ENCODE measurements around the gene HOXB3.

Gene HOXB3

DNA sequence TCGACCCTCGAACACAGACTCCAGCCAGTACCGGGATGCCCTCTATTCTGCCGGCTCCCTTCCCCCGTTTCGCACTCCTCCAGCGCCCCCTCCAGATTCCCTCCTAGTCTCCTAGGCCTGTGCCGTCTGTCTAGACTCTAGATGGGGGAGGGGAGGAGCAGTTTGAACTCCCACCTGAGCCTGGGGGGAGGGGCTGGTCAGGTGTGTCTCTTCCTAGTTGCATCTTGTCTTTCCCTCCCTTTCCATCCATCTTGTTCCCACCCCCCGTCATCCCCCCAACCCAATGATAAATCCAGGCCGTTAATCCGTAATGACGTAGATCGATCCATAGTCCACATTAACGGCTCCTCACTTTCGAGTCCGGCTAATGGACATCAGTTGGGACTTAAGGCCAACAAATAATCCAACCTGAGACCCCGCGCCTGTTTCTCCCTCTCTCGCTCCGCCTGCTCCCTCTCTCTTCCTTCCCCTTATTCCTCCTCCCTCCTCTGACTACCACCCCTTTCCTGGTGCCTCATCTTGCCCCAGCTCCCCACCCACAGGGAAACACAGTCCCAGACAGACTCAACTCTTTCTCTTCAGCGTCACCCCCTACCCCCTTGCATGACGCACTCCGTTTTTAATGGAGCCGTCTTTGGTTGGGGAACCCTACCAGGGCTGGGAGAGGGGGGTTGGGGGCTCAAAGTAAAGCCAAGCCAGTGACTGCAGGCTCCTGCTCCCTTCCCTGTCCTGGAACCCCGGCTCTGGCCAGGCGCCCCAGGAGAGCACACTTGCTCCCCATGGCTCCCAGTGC, 6.9 kb upstream of the HOXB3 start:
- DNase-seq: no peak

DNA sequence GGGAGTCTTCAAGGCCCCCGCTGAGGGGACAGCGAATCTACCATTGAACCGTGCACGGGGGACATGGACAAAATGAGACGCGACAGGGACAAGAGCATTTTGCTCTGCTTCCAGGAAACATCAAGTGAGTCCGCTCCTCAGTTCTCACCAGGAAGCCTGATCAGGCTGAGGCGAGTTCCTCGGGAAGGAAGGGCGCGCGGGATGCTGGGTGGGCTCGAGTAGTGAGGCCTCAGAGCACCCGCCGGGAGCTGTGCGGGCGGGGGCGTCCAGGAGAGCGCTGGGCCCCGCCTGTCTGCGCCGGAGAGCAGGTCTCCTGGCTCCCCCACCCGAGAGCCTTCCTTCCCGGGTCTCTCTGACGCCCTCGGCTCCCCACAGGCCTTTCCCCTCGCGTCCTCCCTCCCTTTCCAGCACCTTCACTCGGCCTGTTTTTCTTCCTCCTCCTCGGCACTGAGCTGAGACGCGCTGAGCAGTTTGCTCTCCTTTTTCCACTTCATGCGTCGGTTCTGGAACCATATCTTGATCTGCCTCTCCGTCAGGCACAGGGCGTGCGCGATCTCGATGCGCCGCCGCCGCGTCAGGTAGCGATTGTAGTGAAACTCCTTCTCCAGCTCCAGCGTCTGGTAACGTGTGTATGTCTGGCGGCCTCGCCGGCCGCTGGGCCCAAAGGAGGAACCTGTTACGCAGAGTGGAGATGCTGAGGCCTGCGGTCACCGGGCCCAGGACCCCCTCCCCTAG, 6.1 kb upstream of the HOXB3 start:
- DNase-seq: no peak

DNA sequence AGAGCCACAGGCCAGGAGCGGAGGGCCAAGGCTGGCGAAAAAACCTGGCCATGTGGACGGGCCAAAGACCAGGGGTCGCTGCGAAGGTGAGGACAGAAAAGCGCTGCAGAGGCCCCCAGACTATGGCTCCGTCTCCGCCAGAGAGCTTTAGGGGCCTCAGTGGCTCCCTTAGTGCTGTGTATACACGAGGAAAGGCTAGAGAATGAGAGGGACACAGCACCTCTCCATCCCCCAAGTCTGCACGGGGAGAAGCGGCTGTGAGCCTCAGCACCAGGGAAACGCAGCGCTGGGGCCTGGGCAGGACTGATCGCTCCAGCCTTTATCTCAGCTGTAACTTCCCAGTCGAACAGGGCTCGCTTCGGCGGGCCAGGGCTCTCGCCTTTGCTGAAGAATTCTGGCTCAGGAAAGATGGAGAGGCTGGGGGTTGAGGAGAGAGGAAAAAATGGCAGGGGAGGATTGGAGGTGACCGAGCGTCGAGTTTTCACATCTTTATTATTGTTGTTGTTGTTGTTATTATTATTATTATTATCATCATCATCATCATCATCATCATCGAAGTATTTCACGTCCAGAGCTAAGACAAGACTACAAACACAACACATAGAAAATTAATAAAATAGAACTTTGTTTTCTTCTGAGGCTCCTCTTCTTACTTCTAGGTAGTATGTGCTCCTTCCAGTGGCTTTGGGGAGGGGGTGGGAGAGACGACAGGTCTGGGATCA, 5.4 kb upstream of the HOXB3 start:
- no peak for DNase-seq

DNA sequence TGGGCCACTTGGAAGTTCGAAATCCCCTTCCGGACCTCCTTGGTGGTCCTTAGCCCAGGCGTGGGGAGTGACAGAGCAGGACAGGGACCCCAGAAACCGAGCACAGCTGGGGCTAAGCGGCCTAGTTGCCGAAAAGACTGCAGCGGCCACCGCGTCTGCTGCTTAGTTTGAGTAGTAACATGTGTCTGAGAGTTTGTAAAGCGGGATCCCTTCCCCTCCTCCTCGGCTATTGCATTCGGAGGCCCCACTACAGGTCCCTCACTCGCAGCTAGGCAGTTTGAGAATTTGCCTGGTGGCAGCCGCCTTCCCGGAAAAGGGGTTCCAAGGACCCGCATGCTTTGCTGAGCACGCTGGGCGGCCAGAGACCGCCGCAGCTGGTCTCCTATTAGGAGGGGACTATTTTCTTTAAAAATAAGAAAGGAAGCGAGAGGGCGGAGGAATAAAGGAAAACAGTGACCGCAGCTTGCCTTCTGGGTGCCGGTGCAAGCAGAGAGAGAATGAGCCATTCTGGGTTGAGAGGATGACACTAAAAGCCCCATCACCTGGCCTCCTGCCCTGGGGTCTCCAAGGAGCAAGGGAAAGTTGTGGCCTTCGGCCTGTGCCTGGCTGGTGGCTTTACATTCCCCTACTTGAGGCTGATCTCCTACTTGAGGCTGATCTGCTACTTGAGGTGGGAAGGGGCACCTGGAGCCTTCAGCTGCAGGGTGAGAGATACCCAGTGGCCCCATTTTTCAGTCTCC, 4.7 kb upstream of the HOXB3 start:
- no peak for DNase-seq

DNA sequence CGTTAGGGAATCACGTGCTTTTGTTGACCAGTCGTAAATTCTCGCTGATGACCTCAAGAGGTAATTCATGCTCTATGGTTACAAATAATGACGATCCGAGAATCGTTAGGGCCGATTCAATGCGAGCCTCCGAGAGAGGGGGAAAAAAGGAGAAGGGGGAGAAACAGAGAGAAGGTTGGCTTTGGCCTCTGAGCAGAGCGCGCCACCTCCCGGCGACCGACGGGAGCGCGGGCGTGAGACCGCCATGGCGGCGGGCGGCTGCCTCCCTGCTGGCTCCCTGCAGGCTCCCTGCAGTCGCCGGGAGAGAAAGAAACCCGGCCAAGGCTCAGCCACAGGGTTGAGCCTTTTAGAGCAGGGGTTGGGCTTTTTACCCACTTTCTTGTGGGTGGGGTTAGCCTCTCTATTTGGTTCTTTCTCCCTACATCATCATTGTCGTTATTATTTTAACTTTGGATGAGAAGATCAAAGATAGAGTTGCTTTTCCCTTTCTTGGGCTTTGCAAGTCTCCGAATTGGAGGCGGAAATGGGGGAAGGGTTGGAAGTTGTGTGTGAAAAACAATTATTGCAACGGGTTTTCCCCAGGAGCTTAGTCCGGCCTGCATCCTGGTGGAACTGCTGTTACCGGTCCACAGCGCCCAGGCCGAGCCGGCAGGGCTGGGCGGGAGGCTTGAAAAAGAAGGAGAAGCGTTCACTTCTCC, 3.9 kb upstream of the HOXB3 start:
- peak; percentile 76 for DNase-seq

DNA sequence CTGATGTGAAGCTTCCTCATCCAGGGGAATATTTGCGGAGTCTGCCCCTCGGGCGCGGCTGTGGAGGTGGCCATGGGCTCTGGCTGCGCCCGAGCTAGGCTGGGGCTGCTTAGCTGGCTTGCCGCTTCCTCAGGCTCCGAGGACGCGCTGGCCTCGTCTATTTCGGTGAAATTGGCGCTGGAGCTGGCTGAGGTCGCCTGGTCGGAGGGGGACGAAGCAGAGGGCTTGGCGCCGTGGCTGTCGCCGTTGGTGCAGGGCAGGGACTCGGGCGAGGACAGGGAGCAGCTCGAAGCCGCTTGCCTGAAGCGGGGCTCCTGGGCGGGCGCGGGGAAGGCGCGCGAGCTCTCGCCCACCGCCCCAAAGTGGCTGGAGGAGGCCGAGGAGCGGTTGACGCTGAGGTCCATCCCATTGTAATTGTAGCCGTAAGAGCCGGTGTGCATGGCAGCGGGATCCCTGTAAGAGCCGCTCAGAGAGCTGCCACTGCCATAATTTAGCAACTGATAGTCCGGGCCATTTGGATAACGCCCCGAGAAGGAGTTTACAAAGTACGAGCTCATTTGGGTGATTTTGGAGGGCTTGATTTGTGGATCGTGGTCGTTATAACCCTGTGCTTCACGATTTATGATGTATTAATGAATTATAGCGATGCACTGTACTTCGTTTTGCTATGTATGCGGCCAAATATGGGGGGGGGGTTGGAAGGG, 3.2 kb upstream of the HOXB3 start, which contains the start of gene HOXB5:
Gene HOXB5, minus strand, starts transcription at position 654 of the 704 bp plus-strand sequence. Its CDS starts 97 bp downstream, at position 557.
- no peak for DNase-seq

DNA sequence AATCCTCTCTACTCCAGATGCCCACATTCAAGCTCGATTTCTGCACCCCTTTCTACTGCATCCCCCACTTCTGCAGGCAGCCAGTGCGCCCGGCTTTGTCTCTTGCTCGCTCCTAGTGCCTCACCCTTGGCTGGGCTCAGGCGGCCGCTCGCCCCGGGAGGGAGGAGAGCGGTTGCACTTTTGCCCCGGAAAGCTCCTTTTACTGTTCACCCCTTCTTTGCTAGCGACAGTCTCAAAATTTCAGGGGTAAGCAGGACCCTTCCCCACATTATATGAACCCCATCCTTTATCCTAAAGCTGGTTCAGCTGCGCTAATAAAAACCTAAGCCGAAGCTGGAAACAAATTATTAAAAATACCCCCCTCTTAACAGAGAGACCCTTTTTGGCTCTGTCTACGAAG, 2.5 kb upstream of the HOXB3 start:
- DNase-seq: no peak

DNA sequence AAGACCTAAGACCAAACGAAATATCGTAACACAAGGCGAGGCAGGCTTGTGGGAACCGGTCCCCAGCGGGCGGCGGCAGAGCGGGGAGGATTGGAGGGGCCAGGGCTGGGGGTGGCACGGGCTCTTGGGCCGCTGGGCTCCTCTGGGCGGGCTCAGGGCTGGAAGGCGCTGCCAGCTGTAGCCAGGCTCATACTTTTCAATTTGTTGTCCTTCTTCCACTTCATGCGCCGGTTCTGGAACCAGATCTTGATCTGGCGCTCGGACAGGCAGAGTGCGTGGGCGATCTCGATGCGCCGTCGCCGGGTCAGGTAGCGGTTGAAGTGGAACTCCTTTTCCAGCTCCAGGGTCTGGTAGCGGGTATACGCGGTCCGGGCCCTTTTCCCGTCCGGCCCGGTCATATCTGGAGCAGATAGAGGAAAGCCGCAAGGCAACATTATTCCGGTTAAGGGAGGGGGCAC, 2.0 kb upstream of the HOXB3 start:
- no peak for DNase-seq

DNA sequence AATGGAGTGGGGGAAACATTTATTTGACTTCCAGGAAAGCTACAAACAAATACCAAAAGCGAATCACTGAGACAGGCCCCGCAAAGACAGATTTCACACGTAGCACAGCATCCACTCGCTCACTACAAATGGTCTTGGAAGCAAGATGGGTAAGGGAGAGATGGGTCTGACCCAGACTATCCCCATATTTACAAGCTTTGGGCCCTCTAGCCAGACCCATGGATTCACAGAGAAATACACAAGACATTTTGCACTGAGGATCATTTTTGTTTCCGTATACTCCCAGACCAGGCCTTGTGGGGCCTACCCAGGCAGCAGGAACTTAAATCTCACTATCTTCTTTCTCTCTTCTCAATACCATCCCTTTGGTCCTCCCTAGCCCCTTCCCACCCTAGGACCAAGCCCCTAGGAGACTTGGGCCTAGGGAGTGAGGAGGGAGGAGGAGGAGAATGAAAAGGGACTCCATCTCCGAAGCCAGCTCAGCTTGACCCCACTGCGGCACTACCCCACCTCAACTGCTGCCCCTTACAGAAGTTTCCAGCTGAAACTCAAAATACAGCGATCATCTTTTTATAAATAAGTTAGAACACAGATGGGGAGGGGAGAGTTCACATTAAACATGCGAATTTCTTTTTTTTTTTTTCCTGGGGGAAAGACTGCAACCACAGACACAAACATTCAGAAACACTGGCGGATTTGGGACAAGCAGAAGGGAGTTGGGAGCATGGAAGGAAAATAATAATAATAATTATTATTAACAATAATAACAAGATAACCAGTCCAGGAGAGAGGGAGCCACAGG, 1.4 kb upstream of the HOXB3 start:
- no peak for DNase-seq

DNA sequence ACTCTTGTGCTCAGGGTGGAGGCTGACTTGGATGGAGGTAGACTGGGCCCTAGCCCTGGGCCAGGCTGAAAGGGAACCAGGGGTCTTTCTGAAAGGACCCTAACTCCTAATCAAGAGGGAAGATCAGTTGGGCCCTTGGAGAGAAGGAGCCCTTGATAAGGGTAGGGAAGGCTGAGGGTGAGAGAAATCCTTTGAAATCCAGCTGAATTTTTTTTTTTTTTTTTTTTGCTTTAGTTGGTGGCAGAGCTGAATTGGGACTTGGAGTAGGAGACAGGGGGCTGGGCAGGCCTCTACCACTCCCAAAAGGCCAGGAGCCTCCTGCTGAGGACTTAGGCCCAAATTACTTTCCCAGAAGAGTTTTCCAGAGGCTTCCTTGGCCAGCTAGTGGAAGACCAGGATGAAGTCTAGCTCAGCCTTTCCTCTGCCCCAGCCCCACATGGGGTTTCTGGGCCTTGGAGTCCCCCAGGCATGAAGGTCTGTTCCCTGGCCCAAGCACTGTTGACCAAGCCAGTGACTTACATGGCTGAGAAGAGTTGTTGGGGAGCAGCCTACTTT, 643 bp upstream of the HOXB3 start:
- DNase-seq: no peak

DNA sequence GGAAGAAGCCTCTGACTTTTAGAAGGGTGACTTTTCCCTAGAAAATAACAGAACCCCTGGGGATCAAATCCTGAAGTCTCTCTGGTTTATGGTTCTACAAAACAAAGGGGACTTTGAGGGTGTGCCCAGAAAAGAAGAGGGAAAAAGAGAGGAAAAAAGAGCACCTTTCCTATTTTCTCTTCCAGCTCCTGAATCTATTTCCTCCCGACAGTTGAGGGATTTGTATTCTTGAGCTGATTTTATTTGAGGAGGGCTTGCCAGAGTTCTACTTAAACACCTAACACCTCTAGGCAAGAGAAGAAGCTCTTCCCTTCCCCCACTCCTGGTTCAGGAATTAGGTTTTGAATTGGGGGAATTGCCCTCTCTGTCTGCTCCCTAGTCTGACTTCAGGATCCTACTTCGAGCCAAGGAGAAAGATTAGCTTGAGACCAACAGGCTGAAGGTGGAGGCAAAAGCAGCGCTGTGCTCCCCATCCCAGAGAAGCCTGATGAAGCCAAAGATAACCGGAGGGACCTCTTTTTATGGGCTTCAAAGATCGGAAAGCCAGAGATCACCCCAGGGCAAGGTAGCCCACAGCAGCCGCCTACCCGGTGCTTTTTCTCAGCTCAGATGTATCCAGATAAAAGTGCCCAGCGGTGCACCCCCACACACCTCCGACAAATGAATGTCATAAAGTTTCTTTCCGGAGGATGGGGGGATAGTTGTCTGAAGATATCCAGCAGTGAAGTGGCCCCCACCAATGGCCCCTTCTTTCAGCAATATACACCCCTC, 796 bp downstream of the HOXB3 start:
- no peak for DNase-seq

DNA sequence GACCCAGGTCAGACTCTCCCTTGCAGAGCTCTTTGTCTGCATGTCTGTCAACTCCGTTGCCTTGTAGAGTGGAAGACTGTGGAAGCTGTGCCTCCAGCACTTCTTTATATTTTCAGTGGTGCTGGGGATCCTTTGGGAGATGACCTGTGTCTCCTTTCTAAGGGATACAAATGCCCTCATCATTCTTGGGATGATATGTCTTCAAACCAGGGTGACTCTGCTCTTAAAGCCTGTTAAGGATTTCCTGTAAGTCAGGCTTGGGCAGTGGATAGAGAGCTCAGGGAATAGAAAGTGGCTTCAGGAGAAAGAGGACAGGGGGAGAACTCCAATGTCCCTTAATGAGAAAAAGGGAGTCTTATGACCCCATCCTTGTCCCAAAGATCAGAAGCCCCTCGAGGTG, 1.5 kb downstream of the HOXB3 start:
- DNase-seq: no peak

DNA sequence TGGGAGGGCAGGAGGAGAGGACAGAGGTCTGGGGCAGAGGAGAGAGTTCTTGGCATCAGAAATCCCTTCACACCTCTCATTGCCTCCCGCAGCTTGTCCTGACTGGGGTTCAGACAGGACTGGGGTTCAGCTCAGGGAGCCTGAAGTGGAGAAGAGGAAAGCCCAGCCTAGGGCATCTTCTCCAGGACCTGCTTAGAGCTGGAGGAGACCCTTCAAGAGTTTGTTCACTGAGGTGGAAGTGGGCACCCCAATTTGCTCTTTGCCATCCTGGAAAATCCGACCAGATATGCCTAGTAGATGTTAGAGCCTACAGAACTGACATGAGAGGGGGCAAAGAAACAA, 2.0 kb downstream of the HOXB3 start:
- no peak for DNase-seq

DNA sequence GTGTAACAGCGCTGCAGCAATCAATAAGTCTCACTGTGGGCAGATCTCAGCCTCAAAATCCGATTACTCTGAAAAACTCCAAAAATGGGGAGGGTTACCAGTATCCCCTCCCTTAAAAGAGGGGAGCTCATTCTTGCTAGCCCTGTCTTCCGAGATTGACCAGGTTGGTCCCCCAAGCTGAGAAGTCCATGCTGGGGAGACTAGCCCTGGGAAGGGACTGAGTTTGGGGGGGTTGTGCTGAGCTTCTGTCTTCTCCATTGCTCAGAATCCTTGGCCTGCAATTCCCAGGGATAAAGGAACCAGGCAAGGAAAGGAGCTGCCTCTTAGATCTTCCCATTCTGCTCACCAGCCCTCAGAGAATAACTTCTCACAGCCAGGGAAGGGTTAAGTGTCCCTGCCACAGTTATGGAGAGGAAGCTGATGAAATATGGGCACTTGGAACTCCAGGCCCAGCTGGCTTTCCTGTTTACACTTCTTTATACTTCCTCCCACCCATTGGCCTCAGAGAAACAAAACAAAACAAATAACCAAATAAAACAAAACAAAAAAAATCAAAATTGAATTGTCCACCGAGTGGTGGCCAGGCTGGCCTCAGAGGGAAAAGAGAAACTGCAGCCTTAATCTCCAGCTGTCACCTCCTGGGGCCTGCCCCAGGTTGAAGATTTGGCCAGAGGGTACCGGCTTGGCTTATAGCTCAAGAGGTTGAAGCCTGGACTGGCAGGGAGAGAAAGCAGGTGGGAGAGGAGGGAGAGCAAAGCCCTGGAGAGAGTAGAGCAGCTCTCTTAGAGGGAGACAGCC, 2.6 kb downstream of the HOXB3 start:
- no peak for DNase-seq

DNA sequence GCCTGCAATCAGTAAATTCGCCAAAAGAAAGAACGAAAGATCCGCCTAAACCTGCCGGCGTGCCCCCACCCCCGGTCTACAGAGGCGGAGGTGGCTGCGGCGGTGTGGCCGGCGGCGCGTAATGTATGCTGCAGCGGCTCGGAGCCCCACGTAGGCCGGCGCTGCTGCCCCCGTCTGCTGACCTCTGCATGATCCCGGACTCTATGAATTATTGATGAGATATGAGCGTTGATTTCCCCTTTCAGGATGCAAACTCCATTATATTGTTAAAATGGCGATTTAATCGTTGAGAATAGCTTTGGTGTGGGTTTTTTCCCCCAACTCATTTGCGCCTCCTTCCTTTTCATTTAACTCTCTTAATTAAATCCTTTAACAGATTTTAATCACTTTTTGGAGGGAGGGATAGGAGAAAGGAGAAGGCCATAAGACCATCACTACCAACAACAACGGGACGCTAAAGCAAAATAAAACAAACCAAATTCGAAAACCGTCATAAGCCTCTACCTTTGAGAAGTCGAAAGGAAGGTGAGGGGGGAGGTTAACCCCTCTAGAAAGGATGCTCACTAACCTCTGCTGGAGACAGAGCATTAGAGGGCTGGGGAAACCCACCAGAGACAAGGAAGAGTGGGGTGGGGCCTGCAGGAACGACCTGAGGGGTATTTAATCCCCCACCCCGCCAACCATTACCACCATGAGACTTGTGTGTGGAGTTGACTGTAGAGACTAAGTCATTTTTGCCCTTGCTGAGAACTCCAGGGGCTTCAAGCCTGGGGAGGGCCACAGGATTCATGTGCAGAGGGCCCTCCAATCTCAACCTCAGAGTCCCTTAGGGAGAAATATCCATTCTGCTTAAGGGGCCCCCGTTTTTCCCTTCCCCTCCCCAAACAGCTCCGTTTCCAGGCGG, 3.4 kb downstream of the HOXB3 start:
- DNase-seq: no peak

DNA sequence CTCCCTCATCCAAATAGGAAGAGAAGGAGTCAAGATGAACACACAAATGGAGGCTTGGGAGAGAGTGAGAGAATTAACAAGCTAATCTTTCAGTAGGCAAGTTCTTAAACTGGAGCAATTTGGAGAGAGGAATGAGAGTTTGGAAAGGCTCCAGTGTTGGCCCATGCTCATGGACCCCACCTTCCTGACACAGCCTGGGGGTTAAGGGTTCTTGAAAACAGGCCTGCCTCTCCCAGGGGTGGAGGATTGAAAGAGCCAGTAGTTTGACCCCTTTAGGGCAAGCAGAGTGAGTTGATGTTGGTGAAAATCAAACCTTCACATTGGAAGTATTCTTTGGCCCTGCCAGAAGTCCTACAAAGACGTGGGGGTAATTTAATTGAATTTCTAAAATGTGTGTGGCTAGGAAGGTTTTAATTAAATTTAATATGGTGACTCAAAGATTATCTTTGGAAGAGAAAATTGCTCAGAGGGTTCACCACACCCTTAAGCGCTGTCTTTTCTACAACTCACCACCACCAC, 5.8 kb downstream of the HOXB3 start:
- DNase-seq: no peak

DNA sequence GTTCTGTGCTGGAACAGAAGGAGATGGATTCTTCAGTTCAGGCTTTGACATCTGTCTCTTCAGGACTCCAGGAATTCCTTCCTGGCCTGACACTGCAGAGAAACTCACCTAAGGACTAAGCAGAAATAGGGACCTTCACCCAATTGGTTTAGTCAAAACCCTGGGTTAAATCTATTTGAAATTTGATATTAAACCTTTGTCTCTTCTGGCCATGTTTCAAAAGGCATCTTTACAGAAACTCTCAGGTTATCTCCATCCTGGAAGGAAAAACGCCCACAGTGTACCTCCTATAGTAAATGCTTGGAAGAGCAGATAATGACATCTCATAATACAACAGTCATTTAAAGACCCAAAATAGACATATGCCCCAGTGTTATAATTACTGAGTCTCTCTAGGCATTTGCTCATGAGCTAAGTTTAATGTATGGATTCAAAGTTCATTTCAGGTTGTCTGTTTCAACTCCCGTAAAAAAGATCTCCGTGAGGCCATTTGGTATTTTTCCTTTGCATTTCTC, 6.3 kb downstream of the HOXB3 start:
- DNase-seq: no peak

Measured in activated T-cell treated with anti-CD3 and anti-CD28 coated beads for 4 hours (primary cell).